CD4-positive, alpha-beta T cell treated with Interleukin-21 for 1 hour (primary cell): Measurements from ENCODE around the gene MSTN.
"Not testable (repeated sequence)": the region's sequence is repeated elsewhere in the genome, so short reads cannot be mapped to it uniquely, and the experiment has no call there.

ENCODE experiments used
- DNase-seq: peaks from one replicate; pipeline ENCODE4 v3.0.0-alpha.2; 2020

MSTN gene

DNA sequence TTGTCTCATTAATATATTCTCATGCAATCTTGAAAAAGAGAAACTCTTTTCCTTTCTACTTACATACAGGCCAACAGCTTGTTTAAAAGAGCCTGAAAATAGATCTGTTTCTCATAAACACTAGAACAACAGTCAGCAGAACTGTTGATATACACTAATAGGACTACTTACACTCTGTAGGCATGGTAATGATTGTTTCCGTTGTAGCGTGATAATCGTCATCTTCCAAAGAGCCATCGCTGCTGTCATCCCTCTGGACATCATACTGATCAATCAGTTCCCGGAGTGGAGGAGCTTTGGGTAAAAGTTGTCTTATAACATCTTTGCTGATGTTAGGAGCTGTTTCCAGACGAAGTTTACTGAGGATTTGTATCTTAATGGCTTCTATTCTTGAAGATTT, 476 bp downstream of the MSTN start:
- no peak for DNase-seq

DNA sequence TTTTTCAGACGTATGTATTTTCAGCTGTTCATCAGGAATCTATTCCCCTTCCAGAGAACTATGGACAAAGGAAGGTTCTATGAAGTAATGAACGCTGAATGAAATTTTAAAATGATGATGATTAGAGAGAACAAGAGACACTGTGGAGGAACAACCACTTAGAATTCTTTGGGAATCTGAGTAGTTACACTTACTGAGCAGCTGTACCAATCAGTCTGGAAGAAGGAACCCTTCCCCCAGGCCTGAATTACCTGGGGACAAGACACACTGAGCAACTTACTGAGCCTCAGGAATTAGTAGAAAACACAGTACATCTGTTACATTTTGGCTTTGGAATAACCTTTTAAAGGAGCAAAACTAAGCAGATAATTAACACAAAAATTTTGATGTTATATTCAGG, 1.9 kb downstream of the MSTN start:
- DNase-seq = no peak

DNA sequence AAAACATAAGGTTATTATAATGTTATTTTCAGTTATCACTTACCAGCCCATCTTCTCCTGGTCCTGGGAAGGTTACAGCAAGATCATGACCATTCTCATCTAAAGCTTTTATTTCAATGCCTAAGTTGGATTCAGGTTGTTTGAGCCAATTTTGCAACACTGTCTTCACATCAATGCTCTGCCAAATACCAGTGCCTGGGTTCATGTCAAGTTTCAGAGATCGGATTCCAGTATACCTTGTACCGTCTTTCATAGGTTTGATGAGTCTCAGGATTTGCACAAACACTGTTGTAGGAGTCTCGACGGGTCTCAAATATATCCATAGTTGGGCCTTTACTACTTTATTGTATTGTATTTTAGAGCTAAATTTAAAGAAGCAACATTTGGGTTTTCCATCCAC, 2.5 kb downstream of the MSTN start:
- no peak for DNase-seq

DNA sequence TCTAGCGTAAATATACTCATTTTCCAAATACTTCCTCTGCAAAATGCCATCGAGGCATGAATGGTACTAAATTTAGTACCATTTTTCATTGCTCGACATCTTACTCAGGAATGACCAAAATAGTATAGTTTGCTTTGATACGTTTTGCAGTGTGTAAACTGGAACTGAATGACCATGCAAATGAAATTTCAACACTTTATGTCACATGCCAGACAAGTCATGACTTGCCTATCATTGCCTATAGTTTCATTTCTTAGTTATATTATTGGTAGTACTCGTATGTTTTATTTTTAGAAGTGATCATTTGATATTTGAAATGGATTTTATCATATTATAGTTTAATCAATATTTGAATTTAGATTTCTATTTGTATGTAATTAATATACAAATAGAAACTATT, 9.1 kb downstream of the MSTN start:
- no peak for DNase-seq

DNA sequence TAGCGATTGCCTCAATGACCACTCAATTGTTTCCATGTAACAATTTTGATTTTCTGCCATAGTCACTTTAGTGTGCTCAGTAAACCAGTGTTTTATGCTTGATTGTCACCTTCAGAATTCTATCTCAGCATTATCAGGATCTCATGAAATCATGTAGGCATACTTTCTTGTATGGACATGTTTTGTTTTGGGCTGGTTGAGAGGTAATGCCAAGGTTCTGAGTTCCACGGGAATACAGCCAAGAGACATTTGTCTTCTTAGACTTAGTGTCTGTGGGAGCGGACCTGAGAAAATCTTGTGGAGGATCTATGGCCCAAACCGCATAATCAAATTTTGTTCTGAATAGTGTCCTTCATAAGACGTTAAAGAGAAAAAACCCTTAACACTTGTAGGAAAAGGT, 10.2 kb downstream of the MSTN start:
- DNase-seq = no peak

DNA sequence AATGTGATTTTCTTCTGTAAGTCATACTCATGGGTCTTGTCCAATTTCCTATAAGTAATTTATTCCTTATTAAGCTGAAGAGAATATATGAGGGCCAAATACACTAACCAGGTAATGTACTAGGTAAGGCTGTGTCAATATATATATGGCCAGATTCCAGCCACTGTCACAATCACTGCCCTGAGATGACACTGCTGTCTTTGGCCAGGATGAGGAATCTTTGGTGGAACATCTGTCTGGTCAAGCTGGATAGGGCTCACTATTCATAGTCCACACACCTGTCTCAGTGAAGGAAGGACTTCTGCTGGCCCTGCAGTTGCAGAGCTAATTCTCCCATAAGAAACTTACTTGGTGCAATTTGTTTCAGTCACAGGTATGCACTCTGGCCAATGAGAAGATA, 11.3 kb downstream of the MSTN start:
- no peak for DNase-seq

DNA sequence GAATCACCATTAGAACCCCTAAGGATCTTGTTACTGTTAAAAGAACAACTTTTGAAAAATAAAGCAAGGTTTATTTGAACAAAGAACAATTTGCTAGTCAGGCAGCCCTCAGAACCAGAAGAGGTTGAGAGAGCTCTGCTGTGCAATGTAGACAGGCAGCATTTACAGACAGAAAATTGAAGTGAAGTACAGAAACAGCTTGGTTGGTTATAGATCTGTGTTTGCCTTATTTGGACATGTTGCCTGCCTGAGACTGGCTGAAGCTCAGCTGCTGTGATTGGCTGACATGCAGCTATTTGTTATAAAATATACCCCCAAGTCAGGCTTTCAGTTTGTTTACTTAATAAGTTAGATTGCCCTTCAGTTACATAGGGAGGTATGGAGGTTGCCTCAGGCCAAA, 12.5 kb downstream of the MSTN start:
- no peak for DNase-seq

DNA sequence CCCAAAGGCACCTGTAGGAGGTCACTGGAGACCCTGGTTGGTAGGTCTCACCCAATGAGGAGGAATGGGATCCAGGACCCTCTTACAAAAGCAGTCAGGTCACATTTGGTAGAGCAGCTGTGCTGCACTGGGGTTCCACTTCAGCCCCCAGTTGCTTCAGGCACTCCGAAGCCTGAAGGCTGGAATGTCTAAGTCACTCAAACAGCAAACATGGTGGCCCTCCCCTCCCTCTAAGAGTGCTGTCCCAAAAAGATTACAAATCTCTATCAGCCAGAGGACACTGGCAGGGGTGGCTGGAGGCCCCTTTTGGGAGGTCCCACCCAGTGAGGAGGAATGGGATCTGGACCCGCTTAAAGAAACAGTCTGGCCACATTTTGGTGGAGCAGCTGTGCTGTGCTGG, 17.7 kb downstream of the MSTN start:
- DNase-seq = no peak

DNA sequence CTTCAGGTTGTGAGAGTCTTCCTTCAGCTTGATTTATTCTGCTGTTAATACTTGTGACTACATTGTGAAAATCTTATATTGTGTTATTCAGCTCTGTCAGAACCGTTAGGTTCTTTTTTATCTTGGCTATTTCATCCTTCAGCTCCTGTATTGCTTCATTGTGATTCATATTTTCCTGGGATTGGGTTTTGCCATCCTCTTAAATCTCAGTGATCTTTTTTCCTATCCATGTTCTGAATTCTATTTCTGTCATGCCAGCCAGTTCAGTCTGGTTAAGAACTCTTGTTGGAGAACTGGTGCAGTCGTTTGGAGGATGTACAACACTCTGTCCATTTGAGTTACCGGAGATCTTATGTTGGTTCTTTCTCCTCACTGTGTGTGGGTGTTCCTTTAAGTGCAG, 19.1 kb downstream of the MSTN start:
- no peak for DNase-seq

DNA sequence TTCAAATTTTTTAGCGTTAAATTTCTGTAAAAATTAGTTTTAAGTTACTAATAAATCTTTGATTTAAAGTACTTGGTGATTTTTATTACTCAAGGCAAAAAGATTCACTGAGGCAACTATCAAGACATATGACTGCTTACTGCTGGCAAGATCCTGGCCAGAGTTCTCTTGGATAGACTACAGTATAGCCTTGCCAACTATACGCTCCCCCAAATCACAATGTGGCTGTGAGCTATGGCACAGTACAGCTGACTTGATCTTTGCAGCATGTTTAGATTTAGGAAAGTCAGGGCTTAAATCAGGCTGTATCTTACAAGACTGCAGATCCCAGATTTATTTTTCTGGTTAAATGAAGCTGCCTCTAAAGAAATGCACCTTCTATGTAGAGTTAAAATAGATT, 26.5 kb downstream of the MSTN start:
- DNase-seq = no peak

DNA sequence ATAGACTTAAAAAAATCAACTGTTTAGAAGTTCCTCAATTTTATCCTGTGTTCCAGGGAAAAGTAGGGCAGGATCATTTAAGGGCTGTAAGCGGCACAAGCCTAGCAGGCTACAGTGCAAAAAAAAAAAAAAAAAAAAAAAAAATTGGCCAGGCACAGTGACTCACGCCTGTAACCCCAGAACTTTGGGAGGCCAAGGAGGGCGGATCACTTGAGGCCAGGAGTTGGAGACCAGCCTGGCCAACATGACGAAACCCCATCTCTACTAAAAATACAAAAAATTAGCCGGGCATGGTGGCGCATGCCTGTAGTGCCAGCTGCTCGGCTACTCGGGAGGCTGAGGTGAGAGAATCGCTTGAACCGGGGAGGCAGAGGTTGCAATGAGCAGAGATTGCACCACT, 28.1 kb downstream of the MSTN start:
- DNase-seq = not testable (repeated sequence)

DNA sequence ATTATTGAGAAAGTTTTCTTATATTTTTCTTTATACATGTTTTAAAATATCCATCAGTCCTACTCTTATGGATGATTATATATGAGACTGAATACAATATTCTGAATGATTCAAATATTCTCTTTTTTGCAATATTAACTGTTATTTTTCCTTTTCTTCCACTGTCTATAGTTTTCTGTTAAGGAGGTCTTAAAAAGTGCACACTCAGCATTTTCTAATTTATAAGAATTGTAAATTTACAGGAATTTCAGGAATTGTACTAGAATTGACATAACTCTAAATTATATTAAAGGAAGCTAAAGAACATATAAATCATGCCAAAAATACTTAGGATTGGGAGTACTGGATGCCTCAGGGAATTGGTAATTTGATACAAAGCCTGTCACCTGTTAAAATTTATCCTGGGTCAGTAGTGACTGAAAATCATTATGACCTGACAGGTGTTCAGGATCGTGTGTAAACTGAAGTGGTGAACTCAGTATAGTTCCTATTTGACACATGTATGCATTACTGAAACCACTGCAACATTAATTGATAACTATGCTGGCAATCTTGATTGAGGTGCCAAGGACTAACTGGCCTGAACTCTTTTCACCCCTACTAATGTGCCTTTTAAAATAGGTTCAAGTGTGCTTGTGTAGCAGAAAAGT, 30.4 kb downstream of the MSTN start:
- DNase-seq = no peak

DNA sequence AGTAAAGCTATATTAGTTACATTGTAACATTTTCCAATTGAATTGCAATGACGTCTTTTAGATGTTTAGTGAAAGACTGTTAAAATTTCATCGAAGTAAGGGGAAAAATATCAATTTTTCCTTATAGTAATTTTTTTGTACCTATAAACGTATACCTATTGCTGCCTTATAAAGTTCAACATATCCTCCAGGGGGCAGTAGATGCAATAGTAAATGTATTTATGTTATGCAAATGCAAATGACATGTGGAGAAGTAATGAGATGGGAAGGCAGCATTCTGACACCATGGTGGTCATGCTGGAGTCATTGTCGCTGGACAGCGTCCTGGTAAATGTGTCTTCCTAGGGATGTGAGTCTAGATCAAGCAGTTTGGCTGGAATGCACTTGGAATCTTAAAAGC, 38.7 kb downstream of the MSTN start:
- peak; percentile 51 for DNase-seq

DNA sequence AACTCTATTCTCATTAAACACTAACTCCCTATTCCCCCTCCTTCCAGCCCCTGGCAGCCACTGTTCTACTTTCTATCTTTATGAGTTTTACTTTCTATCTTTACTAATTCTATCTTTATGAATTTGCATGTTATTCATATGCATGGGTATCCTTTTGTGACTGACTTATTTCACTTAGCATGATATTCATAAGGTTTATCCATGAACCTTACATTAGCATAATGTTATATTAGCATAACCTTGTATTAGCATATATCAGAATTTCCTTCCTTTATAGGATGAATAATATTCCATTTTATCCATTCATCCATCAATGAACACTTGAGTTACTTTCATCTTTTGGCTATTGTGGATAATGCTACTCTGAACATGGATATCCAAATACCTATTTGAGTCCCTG, 41.8 kb downstream of the MSTN start:
- DNase-seq = no peak

DNA sequence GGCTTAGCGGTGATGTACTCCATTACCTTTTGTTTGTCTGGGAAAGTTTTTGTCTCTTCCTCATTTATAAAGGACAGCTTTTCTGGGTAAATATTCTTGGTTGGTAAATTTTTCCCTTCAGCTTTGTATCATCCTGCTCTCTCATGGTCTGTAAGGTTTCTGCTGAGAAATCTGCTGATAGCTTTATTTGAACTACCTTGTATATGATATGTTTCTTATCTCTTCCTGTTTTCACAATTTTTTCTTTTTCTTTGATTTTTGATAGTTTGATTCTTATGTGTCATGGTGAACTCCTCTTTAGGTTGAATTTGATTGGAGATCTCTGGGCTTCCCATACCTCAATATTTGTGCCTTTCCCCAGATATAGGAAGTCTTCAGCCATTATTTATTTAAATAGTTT, 44.7 kb downstream of the MSTN start:
- no peak for DNase-seq

DNA sequence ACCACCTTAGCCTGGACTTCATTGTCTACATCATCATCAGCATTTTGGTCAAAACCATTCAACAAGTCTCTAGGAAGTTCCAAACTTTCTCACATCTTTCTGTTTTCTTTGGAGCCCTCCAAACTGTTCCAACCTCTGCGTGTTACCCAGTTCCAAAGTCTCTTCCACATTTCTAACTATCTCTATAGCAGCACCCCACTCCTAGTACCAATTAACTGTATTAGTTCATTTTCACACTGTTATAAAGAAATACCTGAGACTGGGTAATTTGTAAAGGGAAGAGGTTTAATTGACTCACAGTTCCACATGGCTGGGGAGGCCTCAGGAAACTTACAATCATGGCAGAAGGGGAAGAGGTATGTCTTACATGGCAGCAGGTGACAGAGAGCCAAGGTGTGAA, 46.6 kb downstream of the MSTN start:
- DNase-seq = not testable (repeated sequence)
